Measurements from ENCODE around the gene KCNQ1.

KCNQ1 gene

DNA sequence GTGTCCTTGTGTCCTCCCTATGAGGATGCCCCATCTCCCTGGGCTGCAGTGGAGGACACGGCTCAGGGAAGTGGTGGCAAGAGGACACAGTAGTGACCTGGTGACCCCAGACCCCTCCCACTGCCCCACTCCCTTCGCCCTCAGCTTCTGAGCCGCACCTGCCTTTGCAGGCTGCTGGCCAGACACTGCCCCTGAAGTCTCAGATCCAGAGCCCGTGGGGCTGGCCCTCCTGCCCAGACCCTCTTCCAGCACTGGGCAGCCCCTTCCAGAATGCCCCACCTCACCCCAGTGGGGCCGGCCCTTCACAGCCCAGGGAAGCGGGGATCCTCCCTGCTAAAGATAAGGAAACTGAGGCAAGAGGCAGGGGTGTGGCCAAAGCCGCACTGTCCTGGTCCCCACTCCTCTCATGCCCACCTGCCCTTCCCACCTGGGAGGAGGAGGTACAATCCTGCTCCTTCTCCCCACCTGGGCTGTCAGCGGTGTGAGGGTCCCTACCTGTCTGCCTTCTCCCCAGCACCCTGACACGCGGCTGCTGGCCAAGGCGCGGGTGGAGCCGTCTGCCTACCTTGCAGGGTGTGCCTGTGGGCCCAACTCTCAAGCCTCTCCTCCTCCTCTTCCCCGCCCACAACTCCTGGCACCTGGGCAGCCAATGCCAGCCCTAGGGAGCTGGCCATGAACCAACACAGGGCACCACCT lies 17.8 kb upstream of the KCNQ1 start:
- TF ChIP-seq, protein P1, sequence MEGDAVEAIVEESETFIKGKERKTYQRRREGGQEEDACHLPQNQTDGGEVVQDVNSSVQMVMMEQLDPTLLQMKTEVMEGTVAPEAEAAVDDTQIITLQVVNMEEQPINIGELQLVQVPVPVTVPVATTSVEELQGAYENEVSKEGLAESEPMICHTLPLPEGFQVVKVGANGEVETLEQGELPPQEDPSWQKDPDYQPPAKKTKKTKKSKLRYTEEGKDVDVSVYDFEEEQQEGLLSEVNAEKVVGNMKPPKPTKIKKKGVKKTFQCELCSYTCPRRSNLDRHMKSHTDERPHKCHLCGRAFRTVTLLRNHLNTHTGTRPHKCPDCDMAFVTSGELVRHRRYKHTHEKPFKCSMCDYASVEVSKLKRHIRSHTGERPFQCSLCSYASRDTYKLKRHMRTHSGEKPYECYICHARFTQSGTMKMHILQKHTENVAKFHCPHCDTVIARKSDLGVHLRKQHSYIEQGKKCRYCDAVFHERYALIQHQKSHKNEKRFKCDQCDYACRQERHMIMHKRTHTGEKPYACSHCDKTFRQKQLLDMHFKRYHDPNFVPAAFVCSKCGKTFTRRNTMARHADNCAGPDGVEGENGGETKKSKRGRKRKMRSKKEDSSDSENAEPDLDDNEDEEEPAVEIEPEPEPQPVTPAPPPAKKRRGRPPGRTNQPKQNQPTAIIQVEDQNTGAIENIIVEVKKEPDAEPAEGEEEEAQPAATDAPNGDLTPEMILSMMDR (IDR thresholded peaks at IDR 0.05; ENCODE audit: low read depth, low read length) = no peak
- no peak for DNase-seq (ENCODE audit: extremely low read depth, low read depth)

DNA sequence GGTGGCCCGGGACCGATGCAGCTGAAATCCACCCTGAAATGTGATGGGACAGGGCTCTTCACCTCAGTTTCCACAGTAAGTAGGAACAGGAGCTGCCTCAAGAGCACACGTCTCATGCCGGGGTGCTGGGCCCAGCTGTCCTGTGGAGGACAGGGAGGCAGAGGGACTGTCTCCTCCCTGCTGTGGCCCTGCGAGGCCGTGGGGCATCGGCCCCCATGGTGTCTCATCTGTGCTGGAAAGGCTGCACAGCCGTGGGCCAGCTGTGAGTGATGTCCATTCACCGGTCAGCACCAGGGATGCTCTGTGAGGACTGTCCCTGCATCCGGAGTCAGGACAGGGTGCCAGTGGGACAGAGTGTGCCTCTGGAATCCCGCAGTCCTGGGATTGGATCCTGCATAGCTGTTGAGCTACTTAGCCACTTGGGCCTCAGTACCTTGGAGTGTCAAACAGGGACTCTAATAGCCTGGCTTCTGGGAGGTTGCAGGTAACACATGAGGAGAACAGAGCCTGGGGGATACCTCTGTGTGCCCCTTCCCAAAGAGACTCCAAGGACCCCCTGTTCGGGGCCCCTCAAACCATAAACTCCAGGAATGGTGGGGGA lies 17.0 kb upstream of the KCNQ1 start:
- no peak for DNase-seq (ENCODE audit: extremely low read depth, low read depth)
- TF ChIP-seq, protein P1 (IDR thresholded peaks at IDR 0.05; ENCODE audit: low read depth, low read length) = no peak

DNA sequence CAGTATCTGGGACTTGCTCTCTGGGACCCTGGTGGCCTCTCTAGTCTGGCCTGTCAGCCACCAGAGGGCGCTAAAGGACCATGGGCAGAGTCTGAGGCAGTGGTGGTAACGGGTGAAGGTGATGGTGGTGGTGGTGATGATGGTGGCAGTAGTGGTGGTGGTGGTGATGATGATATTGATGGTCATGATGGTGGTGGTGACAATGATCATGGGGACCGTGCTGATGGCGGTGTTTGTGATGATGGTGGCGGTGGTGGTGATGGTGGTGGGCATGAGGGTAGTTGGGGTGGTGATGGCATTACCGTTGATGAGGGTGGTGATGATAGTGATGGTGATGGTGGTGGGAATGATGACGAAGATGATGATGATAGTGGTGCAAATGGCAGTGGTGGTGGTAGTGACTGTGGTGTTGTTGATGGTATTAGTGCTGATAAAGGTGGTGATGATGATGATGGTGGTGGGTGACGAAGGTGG lies 16.4 kb upstream of the KCNQ1 start:
- peak; percentile 1 for DNase-seq (ENCODE audit: extremely low read depth, low read depth)

DNA sequence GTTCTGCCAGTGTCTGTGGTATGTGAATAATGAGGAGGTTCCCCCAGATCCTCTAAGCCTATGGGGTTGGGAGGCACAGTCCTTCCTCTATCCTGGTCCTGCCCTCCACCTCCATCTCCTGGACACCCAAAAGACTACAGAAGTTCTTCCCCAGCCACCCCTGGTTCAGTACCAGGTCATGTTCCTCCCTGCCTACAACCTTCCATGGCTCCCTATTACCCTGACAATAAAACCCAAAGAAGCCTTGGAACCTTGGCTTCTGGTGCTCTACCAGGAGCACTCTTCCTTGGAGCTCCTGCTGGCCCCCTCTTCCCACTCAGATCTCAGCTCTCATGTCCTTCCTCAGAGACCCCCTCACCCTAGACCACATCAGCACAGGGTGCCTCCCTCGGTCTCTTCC lies 13.4 kb upstream of the KCNQ1 start:
- TF ChIP-seq, protein P1 (IDR thresholded peaks at IDR 0.05; ENCODE audit: low read depth, low read length) = no peak
- DNase-seq (ENCODE audit: extremely low read depth, low read depth) = no peak

More for the DNA sequence above, 16.4 kb upstream of the KCNQ1 start:
- TF ChIP-seq, protein P1 (IDR thresholded peaks at IDR 0.05; ENCODE audit: low read depth, low read length) = peak; percentile 75

DNA sequence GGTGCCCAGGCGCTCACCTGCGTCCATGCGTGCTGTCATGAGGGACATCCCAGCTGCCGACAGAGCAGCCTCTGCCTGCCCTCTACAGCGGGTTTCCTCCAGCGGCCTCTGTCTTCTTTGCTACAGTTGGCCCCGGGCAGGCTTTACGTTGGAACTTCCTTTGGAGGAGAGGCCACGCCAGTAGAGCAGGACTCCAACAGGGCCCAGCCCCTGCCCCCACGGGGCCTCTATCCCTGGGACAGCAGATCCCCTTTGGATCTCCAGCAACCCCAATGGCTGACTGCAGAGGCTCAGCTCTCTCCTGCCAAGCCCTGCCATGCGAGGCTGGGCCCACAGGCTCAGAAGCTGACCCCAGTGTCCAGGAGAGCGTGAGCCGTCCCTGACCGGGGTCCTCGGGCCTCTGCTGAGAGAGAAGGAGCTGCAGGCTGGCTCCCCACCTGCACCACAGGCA lies 12.6 kb upstream of the KCNQ1 start:
- TF ChIP-seq, protein P1 (IDR thresholded peaks at IDR 0.05; ENCODE audit: low read depth, low read length) = no peak
- no peak for DNase-seq (ENCODE audit: extremely low read depth, low read depth)

DNA sequence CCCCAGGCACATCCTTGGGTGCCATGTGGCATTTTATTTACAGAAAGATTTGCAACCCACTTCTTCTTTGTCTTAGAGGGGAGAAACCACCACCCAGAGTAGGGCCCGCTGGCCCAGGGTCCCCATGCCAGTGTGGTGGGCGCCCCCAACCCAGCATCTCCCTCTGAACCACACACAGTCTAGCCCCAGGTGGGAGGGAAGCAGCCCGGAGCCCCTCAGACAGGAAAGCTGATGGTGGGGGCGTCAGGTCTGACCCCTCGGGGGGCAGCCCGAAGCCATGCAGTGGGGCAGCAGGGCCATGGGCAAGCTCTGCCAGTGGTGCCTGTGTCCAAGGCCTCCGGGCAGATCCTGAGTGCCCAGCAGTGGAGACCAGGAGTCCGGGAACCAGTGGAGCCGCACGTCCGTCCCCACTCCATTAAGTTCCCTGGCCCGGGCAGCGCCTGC lies 12.2 kb upstream of the KCNQ1 start:
- DNase-seq (ENCODE audit: extremely low read depth, low read depth) = no peak
- TF ChIP-seq, protein P1 (IDR thresholded peaks at IDR 0.05; ENCODE audit: low read depth, low read length) = no peak
